Right lobe of liver (tissue), 6 donors: Measurements from ENCODE around the gene TNFRSF12A. TPM values are rescaled to one million over a fixed set of nuclear protein-coding genes. Genes with fewer than 3 reads are reported as not detected.
"Not testable (repeated sequence)": the region's sequence is repeated elsewhere in the genome, so short reads cannot be mapped to it uniquely, and the experiment has no call there.

Experiments used
- ATAC-seq, 4 donors: fragments of 200-7000 bp; cut with Tn5 transposase; one replicate each; pipeline ENCODE4 v1.9.1; 2020; ENCODE audit warnings: mild to moderate bottlenecking in 4 of 4, moderate library complexity in 4 of 4
- DNase-seq, 3 donors: peaks; one replicate each; pipeline ENCODE4 v3.0.0-alpha.2; 2020
- H3K27ac ChIP-seq, 3 donors: fragments of 200-600 bp; one replicate each; pipeline ENCODE4 v1.8.0; 2022
- H3K27me3 ChIP-seq, 2 donors: fragments of 200-600 bp; one replicate each; pipeline ENCODE4 v1.8.0; 2022
- H3K36me3 ChIP-seq, 4 donors: fragments of 200-600 bp; sonication (generic) in 1 of 4; one replicate each; pipeline versions ENCODE4 v1.5.1 to v1.8.0; 2017 to 2022; ENCODE audit warnings: control low read depth in 1 of 4
- H3K4me1 ChIP-seq, 4 donors: fragments of 200-600 bp; sonication (generic) in 1 of 4; one replicate each; pipeline versions ENCODE4 v1.5.1 to v1.8.0; 2017 to 2022; ENCODE audit warnings: control low read depth in 1 of 4
- H3K4me3 ChIP-seq, 3 donors: fragments of 200-600 bp; one replicate each; pipeline ENCODE4 v1.8.0; 2022
- H3K9me3 ChIP-seq, 4 donors: fragments of 200-600 bp; sonication (generic) in 1 of 4; one replicate each; pipeline versions ENCODE4 v1.5.1 to v1.8.0; 2017 to 2022; ENCODE audit warnings: control low read depth in 1 of 4
- POLR2A ChIP-seq: fragments of 450-650 bp; IDR thresholded peaks from one replicate; pipeline ENCODE4 v1.6.1; 2017; ENCODE audit warnings: antibody characterized with exemption, mild to moderate bottlenecking
- WGBS: methylation state at CpG from one replicate; pipeline ENCODE4 v1.1.6; 2018; ENCODE audit warnings: low coverage, low lambda C conversion rate; ENCODE audit not compliant: insufficient coverage; ENCODE audit errors: missing lambda C conversion rate; 5-methylcytosine and 5-hydroxymethylcytosine counted together
- intact Hi-C, 2 donors: fragments of 100-400 bp; cut with DNase I; formaldehyde crosslinking; loops; one replicate each; pipeline versions ENCODE4 v1.11.2 to v1.14.1; 2022
- total RNA-seq, 6 experiments: library from RNA; depleted of rRNA in 2 of 6; stranded (reverse); fragments of >200 nt in 2 of 6; fragmentation: NEBNext Ultra II Directional in 3 of 6; extraction: Animal tissue kit (Norgen Biotek cat#: 25700) in 3 of 6; gene quantifications; one replicate each; pipeline versions ENCODE4 v1.1.0 to v1.2.4, GENCODE V29; 2016 to 2023
- TF ChIP-seq, protein P1 (sequence below), 4 donors: fragments of 200-600 bp in 3 of 4; fragments of 450-650 bp in 1 of 4; IDR thresholded peaks; one replicate each; pipeline versions ENCODE4 v1.5.1 to v1.8.0; 2016 to 2022; ENCODE audit warnings: antibody characterized with exemption in 4 of 4, mild to moderate bottlenecking in 2 of 4
- donor health status: DM: no; HTN: yes; CAD: no.
- donor health status: DM: no; HTN: no; CAD: no.
- donor health status: DM: no; HTN: no; CAD: no.
- donor health status: DM: no; HTN: yes; CAD: no.
- donor health status: DM: no; HTN: yes; CAD: no.

TNFRSF12A gene
- total RNA-seq, 6 experiments from 2014 or later: 5.2 to 284 (median 69.4) TPM

DNA sequence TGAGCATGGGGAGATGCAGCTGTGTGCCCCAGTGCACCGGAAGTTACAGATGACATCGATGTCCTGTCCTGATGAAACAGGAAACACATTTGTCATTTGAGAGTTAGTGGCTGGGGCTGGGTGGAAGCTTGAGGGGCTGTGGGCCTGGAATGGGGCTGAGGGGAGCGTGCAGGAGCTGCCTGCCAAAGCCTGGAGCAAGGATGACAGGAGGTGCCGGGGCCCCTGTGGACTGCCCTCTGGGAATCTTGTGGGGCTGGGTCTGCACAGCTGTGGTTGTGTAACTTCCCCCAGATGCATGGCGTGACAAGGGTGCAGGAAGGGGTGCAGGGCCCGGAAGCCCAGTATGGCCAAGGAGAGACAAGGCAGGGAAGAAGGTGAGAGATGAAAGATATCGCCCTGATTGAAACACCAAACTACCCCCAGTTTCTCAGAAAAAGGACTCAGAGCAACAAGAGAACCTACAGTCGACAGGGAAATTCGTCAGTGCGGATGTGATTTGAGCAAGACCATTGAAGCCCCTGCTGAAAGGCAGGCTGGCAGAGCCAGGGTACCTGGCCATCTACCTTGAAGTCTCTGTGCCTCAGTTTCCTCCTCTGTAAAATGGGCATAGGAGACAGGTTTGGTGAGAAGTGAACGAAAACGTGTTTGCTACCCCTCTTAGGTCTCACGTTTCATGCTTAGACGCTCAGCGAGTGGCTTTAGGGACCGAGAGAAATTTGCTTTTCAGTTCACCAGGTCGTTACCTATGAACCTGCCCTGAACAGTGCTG lies 35.0 kb downstream of the TNFRSF12A start:
- no peaks in the 10 kb centered on the region for H3K9me3 ChIP-seq
- WGBS: 67% methylated on average over 10 of the region's 17 CpGs
- H3K4me1 ChIP-seq: peaks cover 0 to 12% (median 2%) of the 10 kb centered on the region in 4 donors
- no peaks in the 10 kb centered on the region for H3K27me3 ChIP-seq
- no peaks in the 10 kb centered on the region for H3K36me3 ChIP-seq
- ATAC-seq (no peak), DNase-seq (no peak)
- TF ChIP-seq, protein P1, sequence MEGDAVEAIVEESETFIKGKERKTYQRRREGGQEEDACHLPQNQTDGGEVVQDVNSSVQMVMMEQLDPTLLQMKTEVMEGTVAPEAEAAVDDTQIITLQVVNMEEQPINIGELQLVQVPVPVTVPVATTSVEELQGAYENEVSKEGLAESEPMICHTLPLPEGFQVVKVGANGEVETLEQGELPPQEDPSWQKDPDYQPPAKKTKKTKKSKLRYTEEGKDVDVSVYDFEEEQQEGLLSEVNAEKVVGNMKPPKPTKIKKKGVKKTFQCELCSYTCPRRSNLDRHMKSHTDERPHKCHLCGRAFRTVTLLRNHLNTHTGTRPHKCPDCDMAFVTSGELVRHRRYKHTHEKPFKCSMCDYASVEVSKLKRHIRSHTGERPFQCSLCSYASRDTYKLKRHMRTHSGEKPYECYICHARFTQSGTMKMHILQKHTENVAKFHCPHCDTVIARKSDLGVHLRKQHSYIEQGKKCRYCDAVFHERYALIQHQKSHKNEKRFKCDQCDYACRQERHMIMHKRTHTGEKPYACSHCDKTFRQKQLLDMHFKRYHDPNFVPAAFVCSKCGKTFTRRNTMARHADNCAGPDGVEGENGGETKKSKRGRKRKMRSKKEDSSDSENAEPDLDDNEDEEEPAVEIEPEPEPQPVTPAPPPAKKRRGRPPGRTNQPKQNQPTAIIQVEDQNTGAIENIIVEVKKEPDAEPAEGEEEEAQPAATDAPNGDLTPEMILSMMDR (IDR thresholded peaks at IDR 0.05): no peak
- TF ChIP-seq POLR2A: no peak
- H3K27ac ChIP-seq: peak overlapping the region in 1 of 3 donors; percentile 4
- intact Hi-C loops: no loop called here
- H3K4me3 ChIP-seq: no peak overlapping the region

DNA sequence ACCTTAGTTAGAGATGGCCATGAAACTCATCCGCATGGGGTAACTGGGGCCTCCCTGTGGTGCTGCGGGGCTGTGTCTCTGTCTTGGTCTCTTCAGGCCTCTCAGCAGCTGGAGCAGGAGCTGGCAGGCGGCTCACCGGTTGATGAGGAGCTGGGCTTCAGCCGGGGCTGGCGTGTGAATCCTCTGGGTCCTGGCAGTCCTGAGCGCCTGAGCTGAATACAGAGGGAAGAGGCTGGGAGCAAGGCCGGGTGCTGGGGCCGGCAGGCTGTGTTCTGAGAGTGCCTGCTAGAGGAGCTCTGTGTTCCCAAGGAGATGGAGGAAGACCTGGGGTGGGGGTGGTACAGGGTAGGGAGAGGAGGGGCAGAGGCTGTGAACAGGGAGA lies 35.6 kb downstream of the TNFRSF12A start:
- H3K4me3 ChIP-seq, H3K9me3 ChIP-seq, intact Hi-C loops, ATAC-seq, H3K36me3 ChIP-seq, DNase-seq, H3K27me3 ChIP-seq: not testable (repeated sequence)
- 65% methylated on average over 2 of the region's 9 CpGs for WGBS
- Histone ChIP-seq H3K27ac (peak overlapping the region in 1 of 3 donors; percentile 4), H3K4me1 (peaks cover 0 to 17% (median 3%) of the 10 kb centered on the region in 4 donors)

DNA sequence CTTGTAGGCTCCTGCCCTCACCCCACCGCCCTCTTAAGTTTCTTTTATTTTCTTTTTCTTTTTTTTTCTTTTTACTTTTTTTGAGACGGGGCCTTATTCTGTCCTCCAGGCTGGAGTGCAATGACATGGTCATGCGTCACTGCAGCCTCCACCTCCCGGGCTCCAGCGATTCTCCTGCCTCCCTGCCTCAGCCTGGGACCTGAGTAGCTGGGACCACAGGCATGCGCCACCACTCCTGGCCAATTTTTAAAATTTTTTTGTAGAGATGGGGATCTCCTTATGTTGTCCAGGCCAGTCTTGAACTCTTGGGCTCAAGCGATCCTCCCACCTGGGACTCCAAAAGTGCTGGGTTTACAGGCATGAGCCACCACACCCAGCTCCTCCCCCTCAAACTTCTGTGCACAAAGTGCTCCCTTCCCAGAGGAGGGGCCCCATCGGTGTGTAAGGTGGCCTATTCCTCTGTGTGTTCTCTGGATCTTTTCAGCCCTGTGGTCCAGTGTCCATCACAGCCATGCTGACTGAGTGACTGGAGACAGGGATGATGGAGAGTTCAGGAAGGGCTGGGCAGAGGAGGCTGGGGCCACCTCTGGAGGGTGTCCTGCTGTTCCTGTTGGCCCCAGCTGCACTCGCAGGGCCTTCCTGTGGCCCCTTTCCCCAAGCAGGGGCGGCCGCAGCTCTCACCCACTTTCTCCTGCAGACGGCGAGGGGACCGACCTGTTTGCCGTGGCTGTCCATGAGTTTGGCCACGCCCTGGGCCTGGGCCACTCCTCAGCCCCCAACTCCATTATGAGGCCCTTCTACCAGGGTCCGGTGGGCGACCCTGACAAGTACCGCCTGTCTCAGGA lies 36.4 kb downstream of the TNFRSF12A start:
- Histone ChIP-seq H3K36me3 (no peaks in the 10 kb centered on the region), H3K27ac (no peak overlapping the region), H3K27me3 (no peaks in the 10 kb centered on the region), H3K4me1 (peaks cover 0 to 17% (median 3%) of the 10 kb centered on the region in 4 donors), H3K9me3 (no peaks in the 10 kb centered on the region), H3K4me3 (no peak overlapping the region)
- intact Hi-C loops: no loop called here
- DNase-seq (no peak), ATAC-seq (no peak)
- 87% methylated on average over 10 of the region's 19 CpGs for WGBS
- no peak for TF ChIP-seq POLR2A
- TF ChIP-seq, protein P1 (IDR thresholded peaks at IDR 0.05): no peak

DNA sequence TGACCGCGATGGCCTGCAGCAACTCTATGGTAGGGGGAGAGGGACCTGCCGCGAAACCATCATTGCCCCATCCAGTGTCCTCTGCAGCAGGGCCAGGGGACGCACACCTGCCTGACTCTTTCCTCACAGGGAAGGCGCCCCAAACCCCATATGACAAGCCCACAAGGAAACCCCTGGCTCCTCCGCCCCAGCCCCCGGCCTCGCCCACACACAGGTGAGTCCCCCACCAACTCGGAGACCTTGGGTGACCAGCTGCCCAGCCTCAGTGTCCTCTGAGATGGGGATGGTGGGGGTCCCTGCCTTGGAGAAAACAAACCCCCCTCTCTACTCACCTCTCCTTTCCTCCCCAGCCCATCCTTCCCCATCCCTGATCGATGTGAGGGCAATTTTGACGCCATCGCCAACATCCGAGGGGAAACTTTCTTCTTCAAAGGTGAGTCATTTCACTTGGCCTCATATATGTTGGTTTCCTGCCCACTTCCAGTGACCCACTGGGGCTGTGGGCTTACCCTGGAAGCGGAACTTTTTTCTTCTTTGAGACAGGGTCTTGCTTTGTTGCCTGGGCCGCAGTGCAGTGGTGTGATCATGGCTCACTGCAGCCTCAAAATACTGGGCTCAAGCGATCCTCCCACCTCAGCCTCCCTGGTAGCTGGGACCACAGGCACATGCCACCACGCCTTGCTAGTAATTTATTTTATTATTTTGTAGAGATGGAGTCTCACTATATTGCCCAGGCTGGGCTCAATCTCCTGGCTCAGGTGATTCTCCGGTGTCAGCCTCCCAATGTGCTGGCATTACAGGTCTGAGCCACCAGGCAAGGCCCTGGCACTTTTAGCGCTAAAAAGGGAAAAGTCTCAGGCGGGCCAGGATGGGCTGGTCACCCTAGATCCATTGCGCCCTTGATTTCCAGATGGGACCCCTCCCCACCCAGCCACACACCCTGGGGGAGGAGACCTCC lies 37.3 kb downstream of the TNFRSF12A start:
- no peak for ATAC-seq
- Histone ChIP-seq H3K9me3 (no peaks in the 10 kb centered on the region), H3K27ac (no peak overlapping the region), H3K4me3 (peak overlapping the region; percentile 93 to 96 (median 94)), H3K27me3 (no peaks in the 10 kb centered on the region), H3K36me3 (no peaks in the 10 kb centered on the region), H3K4me1 (peaks cover 0 to 17% (median 3%) of the 10 kb centered on the region in 4 donors)
- intact Hi-C loops: no loop called here
- 91% methylated on average over 8 of the region's 22 CpGs for WGBS
- no peak for DNase-seq
- TF ChIP-seq POLR2A: no peak
- TF ChIP-seq, protein P1 (IDR thresholded peaks at IDR 0.05): no peak
